ENCODE measurements around the gene FCN1.

The FCN1 gene

DNA sequence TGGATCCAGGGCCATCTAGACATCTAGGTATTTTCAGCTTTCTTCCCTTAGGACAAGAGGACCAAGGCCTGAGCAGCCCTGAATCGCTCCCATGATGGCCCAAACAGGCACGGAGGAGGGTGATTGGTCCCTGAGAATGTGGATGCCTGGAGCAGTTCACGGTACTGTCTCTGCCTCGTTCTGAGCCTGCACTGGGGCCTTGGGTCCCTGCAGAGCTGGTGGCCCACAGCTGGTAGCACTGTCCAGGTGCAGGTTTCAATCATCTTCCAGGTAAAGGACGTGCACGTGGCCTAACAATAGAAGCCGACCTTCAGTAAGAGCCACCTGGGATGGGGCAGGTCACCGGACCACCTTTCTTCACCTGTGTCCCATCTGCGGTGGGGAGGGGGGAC is 19.4 kb upstream of the FCN1 start:
- H3K4me3 ChIP-seq, result no peak overlapping the region
- no peak for DNase-seq (ENCODE audit: low spot score)
- TF ChIP-seq, protein P1, sequence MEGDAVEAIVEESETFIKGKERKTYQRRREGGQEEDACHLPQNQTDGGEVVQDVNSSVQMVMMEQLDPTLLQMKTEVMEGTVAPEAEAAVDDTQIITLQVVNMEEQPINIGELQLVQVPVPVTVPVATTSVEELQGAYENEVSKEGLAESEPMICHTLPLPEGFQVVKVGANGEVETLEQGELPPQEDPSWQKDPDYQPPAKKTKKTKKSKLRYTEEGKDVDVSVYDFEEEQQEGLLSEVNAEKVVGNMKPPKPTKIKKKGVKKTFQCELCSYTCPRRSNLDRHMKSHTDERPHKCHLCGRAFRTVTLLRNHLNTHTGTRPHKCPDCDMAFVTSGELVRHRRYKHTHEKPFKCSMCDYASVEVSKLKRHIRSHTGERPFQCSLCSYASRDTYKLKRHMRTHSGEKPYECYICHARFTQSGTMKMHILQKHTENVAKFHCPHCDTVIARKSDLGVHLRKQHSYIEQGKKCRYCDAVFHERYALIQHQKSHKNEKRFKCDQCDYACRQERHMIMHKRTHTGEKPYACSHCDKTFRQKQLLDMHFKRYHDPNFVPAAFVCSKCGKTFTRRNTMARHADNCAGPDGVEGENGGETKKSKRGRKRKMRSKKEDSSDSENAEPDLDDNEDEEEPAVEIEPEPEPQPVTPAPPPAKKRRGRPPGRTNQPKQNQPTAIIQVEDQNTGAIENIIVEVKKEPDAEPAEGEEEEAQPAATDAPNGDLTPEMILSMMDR (IDR thresholded peaks at IDR 0.05), result no peak
- H3K27ac ChIP-seq, result no peak overlapping the region

DNA sequence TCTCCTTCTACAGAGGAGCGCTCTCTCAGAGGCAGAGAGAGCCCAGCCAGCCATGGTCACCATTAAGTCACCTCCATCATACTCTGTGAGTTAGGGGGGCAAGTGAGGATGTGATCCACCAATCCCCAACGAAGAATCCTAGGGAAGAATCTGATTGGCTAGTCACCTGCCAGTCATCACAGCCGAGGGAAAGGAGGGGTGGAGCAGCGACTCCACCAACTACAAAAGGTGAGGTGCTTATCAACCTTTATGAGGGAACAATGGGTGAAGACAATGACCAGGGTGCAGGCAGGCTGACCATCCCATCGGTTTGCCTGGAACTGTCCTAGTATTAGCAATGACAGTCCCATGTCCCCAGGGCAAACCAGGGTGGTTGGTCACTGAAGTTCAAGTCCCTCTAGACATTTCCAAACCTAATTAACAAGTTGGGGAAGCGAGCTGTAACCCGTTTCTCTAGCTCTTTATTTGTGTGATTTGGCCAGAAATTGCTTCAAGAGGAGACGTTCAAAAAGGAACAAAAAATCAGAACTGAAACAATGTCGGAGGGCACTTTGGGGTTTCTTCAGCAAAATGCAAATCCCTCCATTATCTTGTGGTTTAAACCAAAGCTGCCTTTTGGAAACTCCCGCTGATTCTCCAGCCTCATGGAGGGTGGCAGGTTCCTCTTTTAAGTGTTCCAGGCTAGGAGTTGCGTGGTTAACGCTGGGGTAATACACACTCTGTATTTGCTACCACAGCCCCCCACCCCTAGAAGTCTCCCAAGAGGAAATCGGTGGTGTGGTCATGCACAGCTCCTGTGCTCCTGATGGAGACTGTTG is 18.8 kb upstream of the FCN1 start:
- Histone ChIP-seq H3K4me3 (no peak overlapping the region), H3K27ac (no peak overlapping the region)
- DNase-seq (ENCODE audit: low spot score), result no peak
- TF ChIP-seq, protein P1 (IDR thresholded peaks at IDR 0.05), result no peak

DNA sequence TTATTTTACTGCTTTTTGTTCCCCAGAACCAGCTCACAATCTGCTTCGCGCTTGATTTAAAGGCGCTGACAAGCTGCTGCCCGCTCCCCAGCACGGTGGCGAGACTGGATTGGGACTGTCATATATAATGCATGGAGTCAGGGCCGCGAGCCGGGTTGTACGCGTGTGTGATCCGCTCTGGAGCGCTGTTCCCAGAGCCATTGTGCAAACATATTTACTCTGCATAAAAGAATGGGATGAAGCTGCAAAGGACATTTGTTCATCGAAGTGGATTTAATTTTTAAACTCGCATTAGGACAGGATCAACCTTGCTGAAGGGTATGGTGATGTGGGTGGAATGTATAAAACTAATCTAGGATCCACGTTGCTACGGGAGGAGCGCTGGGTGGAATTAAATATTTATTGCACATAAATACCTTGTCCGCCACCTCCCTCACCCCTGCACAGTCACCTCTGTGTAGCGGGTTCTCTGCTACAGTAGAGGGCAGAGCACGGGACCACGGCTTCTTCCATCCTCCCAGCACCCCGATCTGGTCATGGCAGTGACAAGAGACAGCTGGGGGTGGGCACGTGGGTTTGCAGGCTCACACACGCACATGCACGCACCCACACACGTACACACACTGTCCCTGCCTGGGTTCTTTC is 18.1 kb upstream of the FCN1 start:
- no peak for DNase-seq (ENCODE audit: low spot score)
- TF ChIP-seq, protein P1 (IDR thresholded peaks at IDR 0.05), result no peak
- Histone ChIP-seq H3K4me3 (no peak overlapping the region), H3K27ac (no peak overlapping the region)

DNA sequence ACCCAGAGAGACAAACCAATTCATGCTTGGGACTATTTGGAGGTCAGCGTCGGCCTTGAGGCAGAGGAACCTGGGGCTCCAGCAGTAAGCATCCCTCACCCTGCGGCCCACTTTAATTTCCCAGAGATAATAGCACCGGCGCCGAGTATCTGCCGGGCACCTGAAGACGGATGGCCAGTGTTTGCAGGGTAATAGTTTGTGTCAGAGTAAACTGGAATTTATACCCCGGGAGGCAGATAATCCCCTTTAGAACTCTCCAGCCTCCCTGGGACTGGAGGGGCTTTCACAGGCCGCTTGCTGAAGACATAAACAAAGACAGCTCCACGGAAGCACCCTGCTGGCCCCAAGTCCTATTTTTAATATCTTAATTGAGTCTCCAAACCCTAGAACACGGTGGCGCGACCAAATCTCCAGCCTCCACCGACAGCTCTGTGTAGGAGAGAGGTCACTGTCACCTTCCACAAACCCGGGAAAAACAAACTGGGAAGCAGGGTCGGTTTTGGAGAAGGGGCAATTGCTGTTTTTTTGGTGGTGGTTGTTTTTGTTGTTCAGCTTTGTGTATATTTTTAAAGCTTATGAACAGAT is 17.4 kb upstream of the FCN1 start:
- TF ChIP-seq, protein P1 (IDR thresholded peaks at IDR 0.05), result no peak
- Histone ChIP-seq H3K4me3 (no peak overlapping the region), H3K27ac (no peak overlapping the region)
- no peak for DNase-seq (ENCODE audit: low spot score)

DNA sequence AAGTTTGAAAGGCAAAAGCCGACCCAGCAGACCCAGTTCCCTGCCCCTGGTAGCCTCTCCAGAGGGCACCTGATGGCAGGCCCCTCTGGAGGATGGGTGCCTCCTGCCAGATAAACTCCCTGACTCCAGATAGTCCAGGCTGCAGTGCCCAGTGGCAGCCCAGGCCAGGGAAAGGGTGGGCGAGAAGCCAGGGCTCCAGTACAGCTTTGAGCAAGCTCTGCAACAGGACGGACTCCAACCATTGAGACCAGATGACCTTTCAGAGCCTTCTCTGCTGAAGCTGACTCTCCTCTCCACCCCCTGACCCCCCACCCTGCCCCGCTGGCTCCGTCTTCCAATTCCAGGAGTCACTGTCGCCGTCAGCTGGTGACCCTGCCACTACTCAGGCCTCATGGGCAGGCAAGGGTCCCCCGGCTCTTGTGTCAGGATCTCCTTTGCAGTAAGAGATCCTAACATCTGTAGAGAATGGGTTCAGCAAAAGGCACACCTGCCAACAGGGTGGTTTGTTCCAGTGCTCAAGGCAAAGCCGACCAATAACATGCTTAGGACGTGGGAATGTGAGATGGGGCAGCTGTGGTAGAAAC is 15.5 kb upstream of the FCN1 start:
- DNase-seq (ENCODE audit: low spot score), result no peak
- H3K4me3 ChIP-seq, result no peak overlapping the region
- H3K27ac ChIP-seq, result no peak overlapping the region
- TF ChIP-seq, protein P1 (IDR thresholded peaks at IDR 0.05), result no peak

DNA sequence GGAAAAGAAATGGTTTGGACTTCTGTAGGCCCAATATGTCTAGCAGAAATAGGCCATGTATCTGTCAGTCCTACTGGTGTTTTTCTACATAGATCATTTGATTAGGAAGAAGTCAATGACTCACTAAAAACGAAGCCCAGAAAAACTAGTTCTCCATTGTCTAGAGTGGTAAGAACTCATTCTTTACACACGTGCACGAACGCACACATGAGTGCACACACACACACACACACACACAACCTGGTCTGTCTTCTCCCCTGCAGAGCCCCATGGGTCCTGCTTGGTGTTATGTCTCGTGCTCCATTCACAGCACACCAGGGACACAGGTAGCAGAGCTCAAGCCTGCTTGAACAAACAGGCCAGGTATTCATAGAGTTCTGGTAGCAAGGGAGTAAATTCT is 14.9 kb upstream of the FCN1 start:
- TF ChIP-seq, protein P1 (IDR thresholded peaks at IDR 0.05), result no peak
- DNase-seq (ENCODE audit: low spot score), result no peak

More for the DNA sequence above, 14.9 kb upstream of the FCN1 start:
- H3K27ac ChIP-seq, result no peak overlapping the region
- H3K4me3 ChIP-seq, result no peak overlapping the region
